IMR-90 (cell line): Measurements from ENCODE around the gene ZSWIM3. TPM values are rescaled to one million over a fixed set of nuclear protein-coding genes. Genes with fewer than 3 reads are reported as not detected.

Source experiments
- CHD1 ChIP-seq: IDR thresholded peaks from 2 replicates; pipeline ENCODE4 v1.6.1; 2012; ENCODE audit warnings: low read depth, low read length, improper control_type of control experiment
- CTCF ChIP-seq: conservative IDR thresholded peaks from 2 replicates; pipeline ENCODE4 v1.5.1; 2012; ENCODE audit warnings: mild to moderate bottlenecking, low read depth, low read length, improper control_type of control experiment
- MAFK ChIP-seq: IDR thresholded peaks from 2 replicates; pipeline ENCODE4 v1.6.1; 2012; ENCODE audit warnings: low read depth, low read length, improper control_type of control experiment
- polyA plus RNA-seq, 3 experiments: library from polyadenylated mRNA; depleted of rRNA; stranded (reverse); fragments of >200 nt; gene quantifications; 2 replicates each; pipeline ENCODE4 v1.2.3, GENCODE V29; 2012; ENCODE audit warnings: low replicate concordance in 1 of 3
- total RNA-seq: library from RNA; depleted of rRNA; stranded (reverse); fragments of >200 nt; gene quantifications from 2 replicates; pipeline ENCODE4 v1.2.3, GENCODE V29; 2012

The ZSWIM3 gene
- total and polyA plus RNA-seq, 2 of the 4 experiments (the other 2 are of a cell fraction): 3.3 to 8.6 TPM

- TF ChIP-seq CTCF (no peak), CHD1 (no peak), MAFK (no peak)
These were observed 33.9 kb downstream of the ZSWIM3 start, which contains the start of the genes CTSA and NEURL2 (continued) for GRCh38 chr20:45890985-45891983.
